Mesenchymal stem cell (in vitro differentiated cells and primary cell): ENCODE results near the gene PDZD2.

Source experiments
- DNase-seq: peaks from one replicate; pipeline ENCODE4 v3.0.0-alpha.2; 2013
- H2AFZ ChIP-seq: one replicate; pipeline ENCODE4 v1.6.1; 2013; ENCODE audit warnings: low read depth, mild to moderate bottlenecking, control low read depth, inconsistent platforms, low read length, moderate library complexity
- H2AK5ac ChIP-seq: 2 replicates; pipeline ENCODE4 v1.6.1; 2013; ENCODE audit warnings: low read length, moderate library complexity, mild to moderate bottlenecking, inconsistent platforms; ENCODE audit not compliant: severe bottlenecking
- H2BK120ac ChIP-seq: one replicate; pipeline ENCODE4 v1.6.1; 2013; ENCODE audit warnings: low read depth, mild to moderate bottlenecking, inconsistent platforms, low read length, moderate library complexity
- H2BK12ac ChIP-seq, 2 experiments: one replicate each; pipeline ENCODE4 v1.6.1; 2013; ENCODE audit warnings: inconsistent platforms in 2 of 2, low read length in 2 of 2, mild to moderate bottlenecking in 2 of 2, moderate library complexity in 2 of 2, control low read depth in 1 of 2
- H2BK15ac ChIP-seq: one replicate; pipeline ENCODE4 v1.6.1; 2013; ENCODE audit warnings: mild to moderate bottlenecking, low read depth, inconsistent platforms; ENCODE audit not compliant: poor library complexity, severe bottlenecking
- H2BK5ac ChIP-seq: 2 replicates; pipeline ENCODE4 v1.6.1; 2013; ENCODE audit warnings: low read depth, mild to moderate bottlenecking, low read length, control low read depth, inconsistent platforms; ENCODE audit not compliant: poor library complexity, severe bottlenecking
- H3K14ac ChIP-seq, 2 experiments: one replicate each; pipeline ENCODE4 v1.6.1; 2013; ENCODE audit warnings: inconsistent platforms in 2 of 2, low read length in 2 of 2, control low read depth in 1 of 2, mild to moderate bottlenecking in 1 of 2, moderate library complexity in 1 of 2
- H3K18ac ChIP-seq, 2 experiments: one replicate each; pipeline ENCODE4 v1.6.1; 2013; ENCODE audit warnings: inconsistent platforms in 2 of 2, low read length in 2 of 2, control low read depth in 1 of 2, low read depth in 1 of 2, mild to moderate bottlenecking in 1 of 2
- H3K23ac ChIP-seq, 2 experiments: one replicate each; pipeline ENCODE4 v1.6.1; 2013; ENCODE audit warnings: inconsistent platforms in 2 of 2, low read length in 2 of 2, mild to moderate bottlenecking in 2 of 2, moderate library complexity in 2 of 2, control low read depth in 1 of 2
- H3K27ac ChIP-seq: 2 replicates; pipeline ENCODE4 v1.5.1; 2013; ENCODE audit warnings: mild to moderate bottlenecking, moderate library complexity, low read length, control low read depth, inconsistent platforms; ENCODE audit not compliant: poor library complexity, severe bottlenecking
- H3K27me3 ChIP-seq, 2 experiments: 2 replicates each; pipeline versions ENCODE4 v1.6.1 to v1.7.0; 2013; ENCODE audit warnings: low read length in 2 of 2, mild to moderate bottlenecking in 2 of 2, moderate library complexity in 2 of 2, control low read depth in 1 of 2, inconsistent platforms in 1 of 2; ENCODE audit not compliant: control insufficient read depth in 1 of 2, insufficient read depth in 1 of 2
- H3K36me3 ChIP-seq, 2 experiments: 2 replicates each; pipeline versions ENCODE4 v1.6.1 to v1.7.0; 2013; ENCODE audit warnings: low read length in 2 of 2, control low read depth in 1 of 2, inconsistent platforms in 1 of 2, low read depth in 1 of 2, mild to moderate bottlenecking in 1 of 2; ENCODE audit not compliant: insufficient read depth in 2 of 2, control insufficient read depth in 1 of 2
- H3K4ac ChIP-seq, 2 experiments: one replicate each; pipeline ENCODE4 v1.6.1; 2013; ENCODE audit warnings: inconsistent platforms in 2 of 2, low read length in 2 of 2, mild to moderate bottlenecking in 2 of 2, moderate library complexity in 2 of 2, control low read depth in 1 of 2, low read depth in 1 of 2
- H3K4me1 ChIP-seq: 2 replicates; pipeline ENCODE4 v1.6.1; 2013; ENCODE audit warnings: low read depth, low read length, control low read depth; ENCODE audit not compliant: control insufficient read depth, insufficient read depth
- H3K4me2 ChIP-seq: 2 replicates; pipeline ENCODE4 v1.6.1; 2013; ENCODE audit warnings: low read length, mild to moderate bottlenecking, inconsistent platforms; ENCODE audit not compliant: poor library complexity, severe bottlenecking
- H3K4me3 ChIP-seq, 2 experiments: 2 replicates each; pipeline versions ENCODE4 v1.5.1 to v1.7.0; 2013; ENCODE audit warnings: low read length in 2 of 2, mild to moderate bottlenecking in 2 of 2, control low read depth in 1 of 2, low read depth in 1 of 2; ENCODE audit not compliant: insufficient read depth in 1 of 2
- H3K79me1 ChIP-seq: replicated peaks from 2 replicates; pipeline ENCODE4 v1.6.1; 2013; ENCODE audit warnings: mild to moderate bottlenecking, control low read depth, low read length, inconsistent platforms; ENCODE audit not compliant: poor library complexity, severe bottlenecking
- H3K9ac ChIP-seq: 2 replicates; pipeline ENCODE4 v1.7.0; 2013; ENCODE audit warnings: mild to moderate bottlenecking, low read length, moderate library complexity
- H3K9me3 ChIP-seq: 2 replicates; pipeline ENCODE4 v1.7.0; 2013; ENCODE audit warnings: mild to moderate bottlenecking, low read length; ENCODE audit not compliant: control insufficient read depth
- H4K8ac ChIP-seq: one replicate; pipeline ENCODE4 v1.6.1; 2013; ENCODE audit warnings: inconsistent platforms, mild to moderate bottlenecking, low read length, moderate library complexity
- H4K91ac ChIP-seq: one replicate; pipeline ENCODE4 v1.6.1; 2013; ENCODE audit warnings: mild to moderate bottlenecking, low read length, inconsistent platforms
- WGBS: methylation state at CpG from one replicate; pipeline ENCODE4 v1.1.7; 2013; ENCODE audit warnings: mixed read lengths; 5-methylcytosine and 5-hydroxymethylcytosine counted together

PDZD2 gene

GRCh38 chr5:31809050-31809870, 170.3 kb downstream of the PDZD2 start:
- Histone ChIP-seq H3K27ac (no peak overlapping the region), H3K4me2 (peak overlapping the region; percentile 53)
- WGBS: 63% methylated on average over 15 of the region's 15 CpGs

GRCh38 chr5:31811210-31811609, 172.3 kb downstream of the PDZD2 start:
- Histone ChIP-seq H3K27ac (no peak overlapping the region), H2BK5ac (no peak overlapping the region), H3K4me1 (peaks cover 3% of the 10 kb centered on the region), H3K27me3 (peaks cover 3 to 12% of the 10 kb centered on the region in 2 experiments), H2BK120ac (no peak overlapping the region), H3K18ac (no peak overlapping the region), H3K4me2 (no peak overlapping the region), H4K8ac (no peak overlapping the region), H3K36me3 (no peaks in the 10 kb centered on the region), H4K91ac (no peak overlapping the region), H3K23ac (no peak overlapping the region), H3K79me1 (no peaks in the 10 kb centered on the region), H3K9ac (no peak overlapping the region), H3K4me3 (no peak overlapping the region), H3K14ac (no peak overlapping the region), H2BK15ac (no peak overlapping the region), H2BK12ac (no peak overlapping the region), H2AK5ac (no peak overlapping the region), H3K9me3 (no peaks in the 10 kb centered on the region), H3K4ac (no peak overlapping the region), H2AFZ (no peak overlapping the region)
- peak; percentile 89 for DNase-seq
- 53% methylated on average over 1 of the region's 1 CpG for WGBS

More at GRCh38 chr5:31809050-31809870, 170.3 kb downstream of the PDZD2 start:
- Histone ChIP-seq H3K4me1 (peaks cover 3% of the 10 kb centered on the region), H2BK5ac (no peak overlapping the region), H4K8ac (no peak overlapping the region), H4K91ac (no peak overlapping the region), H3K23ac (no peak overlapping the region), H2BK12ac (no peak overlapping the region), H2AK5ac (no peak overlapping the region), H3K79me1 (no peaks in the 10 kb centered on the region), H2BK120ac (no peak overlapping the region), H3K18ac (no peak overlapping the region), H3K4me3 (no peak overlapping the region), H3K27me3 (peaks cover 19 to 28% of the 10 kb centered on the region in 2 experiments), H3K9me3 (no peaks in the 10 kb centered on the region), H3K14ac (no peak overlapping the region), H3K9ac (no peak overlapping the region), H2BK15ac (no peak overlapping the region), H3K4ac (no peak overlapping the region), H2AFZ (no peak overlapping the region), H3K36me3 (no peaks in the 10 kb centered on the region)
- DNase-seq: peak; percentile 69

GRCh38 chr5:31815376-31815775, 176.4 kb downstream of the PDZD2 start:
- Histone ChIP-seq H3K27ac (no peak overlapping the region), H3K27me3 (peaks cover 0 to 3% of the 10 kb centered on the region in 2 experiments), H3K14ac (no peak overlapping the region), H2BK5ac (no peak overlapping the region), H3K4ac (no peak overlapping the region), H2BK120ac (no peak overlapping the region), H3K23ac (no peak overlapping the region), H3K36me3 (no peaks in the 10 kb centered on the region), H2BK15ac (no peak overlapping the region), H2AFZ (no peak overlapping the region), H2BK12ac (no peak overlapping the region), H3K18ac (no peak overlapping the region), H3K4me2 (no peak overlapping the region), H4K91ac (no peak overlapping the region), H2AK5ac (no peak overlapping the region), H3K9me3 (no peaks in the 10 kb centered on the region), H3K79me1 (no peaks in the 10 kb centered on the region), H3K4me1 (no peaks in the 10 kb centered on the region), H3K4me3 (no peak overlapping the region), H4K8ac (no peak overlapping the region), H3K9ac (no peak overlapping the region)
- 57% methylated on average over 2 of the region's 3 CpGs for WGBS
- no peak for DNase-seq

GRCh38 chr5:31819926-31820516, 181.1 kb downstream of the PDZD2 start:
- Histone ChIP-seq H4K8ac (no peak overlapping the region), H2BK15ac (no peak overlapping the region), H2BK12ac (no peak overlapping the region), H2AFZ (no peak overlapping the region), H3K14ac (peak overlapping the region in 1 of 2 experiments; percentile 3), H2BK120ac (no peak overlapping the region), H3K9me3 (no peaks in the 10 kb centered on the region), H2AK5ac (no peak overlapping the region), H3K23ac (no peak overlapping the region), H3K4me2 (no peak overlapping the region), H3K27ac (no peak overlapping the region), H3K36me3 (no peaks in the 10 kb centered on the region), H4K91ac (no peak overlapping the region), H2BK5ac (no peak overlapping the region), H3K4me1 (no peaks in the 10 kb centered on the region), H3K27me3 (peaks cover 3 to 21% of the 10 kb centered on the region in 2 experiments), H3K4ac (no peak overlapping the region), H3K18ac (no peak overlapping the region), H3K4me3 (no peak overlapping the region), H3K9ac (no peak overlapping the region), H3K79me1 (no peaks in the 10 kb centered on the region)
- DNase-seq: peak; percentile 2
- 66% methylated on average over 3 of the region's 4 CpGs for WGBS
